ENCODE data around the gene KLF1. TPM values are rescaled to one million over a fixed set of nuclear protein-coding genes. Genes with fewer than 3 reads are reported as not detected.
A peak's percentile ranks its signal among the peaks of the same experiment; 100 is the strongest.
"Not testable (repeated sequence)": the region's sequence is repeated elsewhere in the genome, so short reads cannot be mapped to it uniquely, and the experiment has no call there.

Gene KLF1
- total RNA-seq, 1 experiment from 2014 or later, result not detected

DNA sequence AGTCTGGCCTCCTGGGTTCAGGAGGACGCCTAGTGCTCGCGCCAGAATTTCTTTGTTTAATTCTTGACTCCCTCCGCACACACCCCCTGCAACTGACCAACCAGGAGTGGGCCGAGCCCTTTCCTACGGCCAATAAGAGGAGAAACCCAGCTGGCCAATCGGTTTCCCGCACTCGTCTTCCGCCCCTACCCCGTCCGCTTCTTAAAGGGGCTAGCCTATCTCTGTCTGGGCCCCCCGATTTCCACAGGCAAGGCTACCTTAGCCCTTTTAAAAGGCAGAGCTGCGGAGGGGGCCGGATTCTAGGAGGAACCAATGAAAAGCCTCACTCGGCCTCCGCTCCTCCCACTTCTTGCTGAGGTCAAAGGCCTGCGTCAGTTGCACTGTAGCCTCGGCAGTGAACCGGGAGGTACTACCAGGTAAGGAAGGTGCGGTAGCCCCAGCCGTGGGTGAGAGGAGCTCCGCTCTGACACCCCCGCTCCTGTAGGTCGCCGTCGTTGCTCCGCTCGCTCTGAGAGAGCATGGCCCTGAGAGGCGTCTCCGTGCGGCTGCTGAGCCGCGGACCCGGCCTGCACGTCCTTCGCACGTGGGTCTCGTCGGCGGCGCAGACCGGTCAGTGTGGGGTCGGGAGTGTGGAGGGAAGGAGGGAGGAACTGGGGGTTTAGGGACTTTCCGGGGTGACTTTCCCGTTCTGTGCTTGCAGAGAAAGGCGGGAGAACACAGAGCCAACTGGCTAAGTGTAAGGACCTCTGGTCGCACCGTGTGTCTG is 4.0 kb upstream of the KLF1 start, which contains the start of gene GCDH:
GCDH (plus strand) TSS at position 374 of the 766 bp plus-strand sequence; CDS start at position 519, 145 bp downstream.
- peak; percentile 99 for DNase-seq (ENCODE audit: low read depth)

DNA sequence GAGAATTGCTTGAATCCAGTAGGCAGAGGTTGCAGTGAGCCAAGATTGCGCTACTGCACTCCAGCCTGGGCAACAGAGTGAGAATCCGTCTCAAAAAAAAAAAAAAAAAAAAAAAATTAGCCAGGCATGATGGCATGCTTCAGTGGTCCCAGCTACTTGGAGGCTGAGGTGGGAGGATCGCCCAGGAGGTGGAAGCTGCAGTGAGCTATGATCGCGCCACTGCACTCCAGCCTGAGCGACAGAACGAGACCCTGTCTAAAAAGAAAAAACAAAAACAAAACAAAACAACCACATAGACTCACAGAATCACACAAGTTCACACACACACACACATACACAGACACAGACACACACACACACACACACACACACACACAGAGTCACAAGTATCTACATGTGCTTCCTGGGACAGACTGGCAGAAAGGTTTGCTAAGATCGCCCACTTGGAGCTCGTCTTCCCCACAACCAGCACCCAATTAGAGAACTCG is 3.3 kb upstream of the KLF1 start:
- not testable (repeated sequence) for DNase-seq (ENCODE audit: low read depth)

DNA sequence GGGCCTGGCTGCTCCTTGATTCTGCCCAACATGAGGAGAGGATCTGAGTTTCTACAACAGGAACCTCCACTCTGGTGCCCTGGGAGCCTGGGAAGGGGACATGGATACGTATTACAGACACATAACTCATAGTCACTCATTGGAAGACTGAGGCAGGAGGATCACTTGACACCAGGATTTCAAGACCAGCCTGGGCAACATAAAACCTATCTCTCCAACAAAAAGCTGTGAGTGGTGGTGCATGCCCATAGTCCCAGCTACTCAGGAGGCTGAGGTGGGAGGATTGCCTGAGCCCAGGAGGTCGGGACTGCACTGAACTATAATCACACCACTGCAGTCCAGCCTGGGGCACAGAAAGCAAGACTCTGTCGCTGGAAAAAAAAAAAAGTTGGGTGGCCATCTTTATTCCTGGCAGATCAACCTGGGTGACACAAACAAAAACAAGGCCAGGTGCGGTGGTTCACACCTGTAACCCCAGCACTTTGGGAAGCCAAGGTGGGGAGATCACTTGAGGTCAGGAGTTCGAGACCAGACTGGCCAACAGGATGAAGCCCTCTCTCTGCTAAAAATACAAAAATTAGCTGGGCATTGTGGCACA is 1.1 kb upstream of the KLF1 start:
- DNase-seq (ENCODE audit: low read depth), result no peak

DNA sequence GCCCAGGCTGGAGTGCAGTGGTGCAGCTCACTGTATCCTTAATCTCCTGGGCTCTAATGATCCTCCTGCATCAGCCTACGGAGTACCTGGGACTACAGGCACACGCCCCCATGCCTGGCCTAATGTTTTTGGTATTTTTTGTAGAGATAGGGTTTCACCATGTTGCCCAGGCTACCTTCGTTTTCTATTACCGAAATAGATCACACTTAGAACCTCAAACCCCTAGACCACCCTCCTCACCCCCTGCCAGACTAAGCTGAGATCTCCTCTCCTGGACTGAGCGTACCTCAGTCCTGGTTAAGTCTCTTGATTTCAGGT is 391 bp downstream of the KLF1 start:
- DNase-seq (ENCODE audit: low read depth), result no peak

DNA sequence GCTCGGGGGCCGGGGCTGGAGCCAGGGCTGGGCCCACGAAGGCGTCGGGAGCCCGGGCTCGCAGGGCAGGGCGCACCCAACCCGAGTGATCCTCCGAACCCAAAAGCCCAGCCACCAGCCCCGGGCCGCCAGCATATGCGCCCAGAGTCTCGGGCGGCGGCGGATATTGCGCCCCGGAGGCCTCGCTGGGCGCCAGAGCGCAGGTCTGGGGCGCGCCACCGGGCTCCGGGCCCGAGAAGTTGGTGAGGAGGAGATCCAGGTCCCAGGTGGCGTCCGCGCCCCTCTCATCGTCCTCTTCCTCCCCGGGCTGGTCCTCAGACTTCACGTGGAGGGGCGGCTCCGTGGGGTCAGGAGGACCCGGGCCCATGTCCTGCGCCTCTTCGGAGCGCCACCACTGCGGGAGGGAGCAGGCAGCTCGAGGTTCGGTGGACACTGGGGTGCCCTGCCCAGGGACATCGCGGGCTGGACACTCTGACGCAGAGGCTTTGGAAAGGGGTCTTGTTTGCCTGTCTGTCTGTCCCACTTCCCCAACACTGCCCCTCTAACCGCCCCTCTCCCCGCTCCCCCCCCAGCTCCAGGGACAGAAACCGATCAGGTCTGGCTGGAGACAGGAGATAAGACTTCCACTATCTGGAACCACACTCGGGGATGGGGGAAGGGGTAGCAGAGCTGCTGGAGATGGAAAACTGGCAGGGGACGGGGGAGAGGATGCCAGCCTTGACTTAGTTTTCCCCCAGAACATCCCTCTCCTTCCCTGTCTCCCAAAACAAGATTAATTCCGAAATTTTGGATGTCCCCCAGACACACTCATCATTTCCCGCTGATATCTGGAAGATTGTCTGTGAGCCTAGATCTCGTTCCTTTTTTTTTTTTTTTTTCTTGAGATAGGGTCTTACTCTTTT is 1.0 kb downstream of the KLF1 start:
- DNase-seq (ENCODE audit: low read depth), result no peak

DNA sequence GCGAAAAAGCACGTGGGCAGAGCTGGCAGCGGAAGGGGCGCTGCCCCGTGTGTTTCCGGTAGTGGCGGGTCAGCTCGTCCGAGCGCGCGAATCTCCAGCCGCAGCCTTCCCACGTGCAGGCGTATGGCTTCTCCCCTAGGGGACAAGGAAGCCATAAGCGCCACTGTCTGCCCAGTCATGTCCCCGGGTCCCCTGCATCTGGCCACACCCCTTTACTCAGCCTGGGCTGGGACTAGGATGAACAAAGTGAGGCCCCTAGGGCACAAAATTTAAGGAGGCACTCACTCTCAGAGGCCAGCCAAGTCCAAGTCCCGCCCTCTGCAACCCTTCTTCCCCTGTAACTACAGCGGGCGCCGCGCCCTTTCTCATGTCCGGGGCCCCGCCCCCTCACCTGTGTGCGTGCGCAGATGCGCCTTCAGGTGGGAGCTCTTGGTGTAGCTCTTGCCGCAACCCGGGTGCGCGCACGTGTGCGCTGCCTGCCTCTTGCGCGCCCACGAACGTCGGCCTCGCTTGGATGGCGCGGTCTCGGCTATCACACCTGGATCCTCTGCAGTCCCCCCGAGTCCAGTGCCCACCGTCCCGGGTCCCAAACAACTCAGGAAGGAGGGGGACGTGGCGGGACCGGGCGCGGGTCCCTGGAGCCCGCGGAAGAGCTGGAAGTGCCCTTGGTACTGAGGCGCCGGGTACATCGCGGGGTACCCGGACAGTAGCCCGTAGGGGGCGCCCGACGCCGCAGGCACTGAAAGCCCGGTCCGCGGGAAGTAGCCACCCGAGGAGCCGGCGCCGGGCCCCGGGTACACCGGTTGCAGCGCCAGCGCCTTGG is 1.9 kb downstream of the KLF1 start:
- DNase-seq (ENCODE audit: low read depth), result peak; percentile 35

DNA sequence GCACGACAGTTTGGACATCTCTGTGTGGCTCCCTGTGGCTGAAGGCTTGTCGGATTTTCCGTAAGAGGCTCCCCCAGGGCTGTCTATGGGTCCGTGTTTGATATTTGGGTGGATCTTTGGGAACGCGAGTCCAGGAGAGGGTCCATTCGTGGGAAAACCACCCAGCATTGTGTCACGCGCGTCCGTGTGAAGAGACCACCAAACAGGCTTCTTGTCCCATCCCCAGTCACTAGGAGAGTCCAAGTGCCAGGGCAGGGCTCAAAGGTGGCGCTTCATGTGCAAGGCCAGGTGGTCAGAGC is 2.4 kb downstream of the KLF1 start:
- DNase-seq (ENCODE audit: low read depth), result no peak

DNA sequence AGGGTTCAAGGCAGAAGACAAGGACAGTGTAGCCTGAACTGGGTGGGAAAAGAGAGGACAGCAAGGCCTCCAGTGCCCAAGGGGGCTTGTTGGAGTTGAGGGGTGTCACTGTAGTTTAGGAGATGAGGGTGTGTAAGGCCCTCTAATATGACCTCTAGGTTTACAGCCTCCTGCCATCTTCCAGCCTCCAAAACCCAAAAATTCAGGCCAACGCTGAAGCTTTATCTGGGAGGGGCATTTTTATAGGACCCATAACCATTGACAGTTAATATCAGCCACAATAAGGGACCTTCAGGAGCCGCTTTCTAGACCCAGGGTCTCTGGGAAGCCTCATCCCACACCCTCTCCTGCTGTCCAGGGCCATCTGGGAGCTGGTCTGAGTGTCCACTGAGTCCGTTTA is 2.8 kb downstream of the KLF1 start:
- no peak for DNase-seq (ENCODE audit: low read depth)

DNA sequence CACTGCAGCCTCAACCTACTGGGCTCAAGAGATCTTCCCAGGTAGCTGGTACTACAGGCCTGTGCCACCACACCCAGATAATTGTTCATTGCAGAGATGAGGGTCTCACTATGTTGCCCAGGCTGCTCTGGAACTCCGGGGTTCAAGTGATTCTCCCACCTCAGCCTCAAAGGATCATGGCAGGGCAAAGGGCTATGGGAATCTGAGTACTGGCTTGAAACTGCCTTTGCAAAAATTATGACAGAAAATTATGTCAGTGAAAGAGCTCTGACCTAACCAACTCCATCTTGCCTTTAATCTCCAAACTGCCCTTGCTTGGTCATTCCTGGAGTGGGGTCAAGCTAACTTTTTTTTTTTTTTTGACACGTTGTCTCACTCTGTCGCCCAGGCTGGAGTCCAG is 4.4 kb downstream of the KLF1 start:
- no peak for DNase-seq (ENCODE audit: low read depth)

DNA sequence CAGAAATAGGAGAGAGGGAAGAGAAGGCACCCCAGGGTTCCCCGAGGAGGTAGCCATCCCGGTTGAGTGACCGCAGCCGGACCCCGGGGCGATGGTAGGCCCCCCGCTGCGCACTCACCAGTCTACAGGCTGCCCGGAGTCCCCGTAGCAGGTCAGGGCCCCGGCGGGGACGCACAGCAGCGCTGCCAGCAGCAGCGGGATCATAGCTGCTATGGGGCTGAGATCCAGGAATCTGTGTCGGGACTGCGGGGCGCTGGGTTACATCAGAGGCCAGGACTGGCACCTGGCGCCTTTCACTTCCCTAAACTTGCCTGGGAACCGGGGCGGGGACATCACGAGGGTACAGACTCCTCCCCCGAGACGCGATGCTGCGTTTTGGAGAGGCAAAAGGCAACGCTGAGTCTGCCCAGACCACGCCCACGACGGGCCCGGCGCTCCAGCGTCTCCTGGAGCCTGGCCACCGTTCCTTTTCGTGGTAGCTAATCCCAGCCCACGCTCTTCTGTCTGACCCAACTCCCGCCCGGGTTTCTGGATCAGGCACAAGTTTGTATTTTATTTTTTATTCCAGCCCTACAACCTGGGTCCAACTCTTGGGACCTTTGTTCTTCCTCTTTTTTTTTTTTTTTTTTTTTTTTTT is 5.7 kb downstream of the KLF1 start, which contains the start of gene DNASE2:
DNASE2 (minus strand) TSS at position 278 of the 637 bp plus-strand sequence; CDS start at position 204, 74 bp downstream.
- peak; percentile 95 for DNase-seq (ENCODE audit: low read depth)

DNA sequence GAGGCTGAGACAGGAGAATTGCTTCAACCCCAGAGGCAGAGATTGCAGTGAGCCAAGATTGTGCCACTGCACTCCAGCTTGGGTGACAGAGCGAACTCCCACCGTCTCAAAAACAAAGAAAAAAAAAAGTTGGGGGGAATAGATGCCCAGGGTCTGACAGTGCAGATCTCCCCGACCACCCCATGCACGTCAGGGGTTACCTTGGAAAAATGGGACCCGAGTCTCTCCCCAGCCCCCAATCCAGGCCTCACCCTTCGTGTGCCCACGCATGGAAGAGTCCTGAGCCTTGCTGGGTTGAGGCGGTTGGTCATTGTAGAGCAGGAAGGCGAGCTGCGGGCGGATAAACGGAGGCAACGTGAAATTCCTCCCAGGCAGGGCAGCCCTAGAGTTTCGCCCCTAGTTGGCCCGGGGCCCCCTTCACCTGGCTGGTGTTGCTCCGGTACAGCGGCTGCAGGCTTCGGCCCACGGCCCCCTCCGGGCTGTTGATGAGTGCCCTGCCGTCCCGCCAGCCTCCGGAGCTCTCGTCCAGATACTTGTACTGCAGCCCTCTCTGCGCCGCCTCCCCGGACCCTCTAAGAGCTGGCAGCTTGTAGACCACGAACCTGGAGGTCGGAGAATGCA is 6.3 kb downstream of the KLF1 start:
- peak; percentile 25 for DNase-seq (ENCODE audit: low read depth)

DNA sequence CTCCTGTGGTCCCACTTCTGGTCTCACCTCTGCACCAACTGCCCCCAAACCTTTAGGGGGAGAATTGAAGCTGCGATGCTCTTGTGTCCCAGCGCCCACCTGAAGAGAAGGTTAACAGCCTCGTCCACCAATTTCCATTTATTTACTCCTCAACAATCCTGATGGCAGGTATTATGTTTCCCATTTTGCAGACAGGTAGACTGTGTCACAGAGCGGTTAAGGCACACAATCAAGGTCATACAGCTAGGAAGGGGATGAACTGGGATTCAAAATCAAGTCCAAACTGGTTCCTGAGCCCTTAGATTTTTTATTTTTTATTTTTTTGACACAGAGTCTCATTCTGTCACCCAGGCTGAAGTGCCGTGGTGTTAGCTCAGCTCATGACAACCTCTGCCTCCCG is 11.9 kb downstream of the KLF1 start:
- DNase-seq (ENCODE audit: low read depth), result no peak

DNA sequence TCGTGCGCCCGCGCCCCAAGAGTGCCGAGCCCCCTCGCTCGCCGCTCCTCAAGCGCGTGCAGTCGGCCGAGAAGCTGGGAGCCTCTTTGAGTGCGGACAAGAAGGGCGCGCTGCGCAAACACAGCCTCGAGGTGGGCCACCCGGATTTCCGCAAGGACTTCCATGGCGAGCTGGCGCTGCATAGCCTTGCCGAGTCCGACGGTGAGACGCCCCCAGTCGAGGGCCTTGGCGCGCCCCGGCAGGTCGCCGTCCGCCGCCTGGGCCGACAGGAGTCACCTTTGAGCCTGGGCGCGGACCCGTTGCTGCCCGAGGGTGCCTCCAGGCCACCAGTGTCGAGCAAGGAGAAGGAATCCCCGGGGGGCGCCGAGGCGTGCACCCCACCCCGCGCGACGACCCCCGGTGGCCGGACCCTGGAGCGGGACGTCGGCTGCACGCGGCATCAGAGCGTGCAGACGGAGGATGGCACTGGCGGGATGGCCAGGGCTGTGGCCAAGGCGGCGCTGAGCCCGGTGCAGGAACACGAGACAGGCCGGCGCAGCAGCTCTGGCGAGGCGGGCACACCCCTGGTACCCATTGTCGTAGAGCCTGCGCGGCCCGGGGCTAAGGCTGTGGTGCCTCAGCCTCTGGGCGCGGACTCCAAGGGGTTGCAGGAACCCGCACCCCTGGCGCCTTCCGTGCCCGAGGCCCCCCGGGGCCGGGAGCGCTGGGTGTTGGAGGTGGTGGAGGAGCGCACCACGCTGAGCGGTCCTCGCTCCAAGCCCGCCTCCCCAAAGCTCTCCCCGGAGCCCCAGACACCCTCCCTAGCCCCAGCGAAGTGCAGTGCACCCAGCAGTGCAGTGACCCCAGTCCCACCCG is 12.9 kb downstream of the KLF1 start:
- no peak for DNase-seq (ENCODE audit: low read depth)

DNA sequence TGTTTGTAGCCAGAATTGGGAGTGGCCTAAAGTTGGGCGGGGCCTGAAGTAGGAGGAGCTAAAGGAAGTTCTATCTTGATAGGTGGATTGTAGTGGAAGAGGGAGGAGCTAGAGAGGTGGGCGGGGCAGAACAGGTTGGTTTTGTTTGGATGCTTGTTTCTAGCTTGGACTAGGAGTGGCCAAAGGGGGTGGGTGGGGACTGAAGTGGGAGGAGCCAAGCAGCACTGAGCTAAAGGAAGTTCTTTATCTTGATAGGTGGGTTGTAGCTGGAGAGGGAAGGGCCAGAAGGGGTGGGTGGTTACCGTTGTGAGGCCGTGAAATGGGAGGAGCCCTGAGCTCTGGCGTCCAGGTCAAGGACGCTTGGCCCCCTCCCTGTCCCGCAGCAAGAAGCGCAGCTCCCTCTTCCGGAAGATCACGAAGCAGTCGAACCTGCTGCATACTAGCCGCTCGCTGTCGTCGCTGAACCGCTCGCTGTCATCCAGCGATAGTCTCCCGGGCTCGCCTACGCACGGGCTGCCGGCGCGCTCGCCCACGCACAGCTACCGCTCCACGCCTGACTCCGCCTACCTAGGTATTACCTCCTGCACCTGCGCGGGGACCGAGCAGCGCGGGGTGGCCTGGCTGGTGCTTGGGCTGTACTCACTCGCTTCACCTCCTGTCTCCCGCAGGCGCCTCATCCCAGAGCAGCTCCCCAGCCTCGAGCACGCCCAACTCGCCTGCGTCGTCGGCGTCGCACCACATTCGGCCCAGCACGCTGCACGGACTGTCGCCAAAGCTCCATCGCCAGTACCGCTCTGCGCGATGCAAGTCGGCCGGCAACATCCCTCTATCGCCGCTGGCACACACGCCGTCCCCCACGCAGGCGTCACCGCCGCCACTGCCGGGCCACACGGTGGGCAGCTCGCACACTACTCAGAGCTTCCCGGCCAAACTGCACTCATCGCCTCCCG is 13.8 kb downstream of the KLF1 start:
- DNase-seq (ENCODE audit: low read depth), result peak; percentile 25

DNA sequence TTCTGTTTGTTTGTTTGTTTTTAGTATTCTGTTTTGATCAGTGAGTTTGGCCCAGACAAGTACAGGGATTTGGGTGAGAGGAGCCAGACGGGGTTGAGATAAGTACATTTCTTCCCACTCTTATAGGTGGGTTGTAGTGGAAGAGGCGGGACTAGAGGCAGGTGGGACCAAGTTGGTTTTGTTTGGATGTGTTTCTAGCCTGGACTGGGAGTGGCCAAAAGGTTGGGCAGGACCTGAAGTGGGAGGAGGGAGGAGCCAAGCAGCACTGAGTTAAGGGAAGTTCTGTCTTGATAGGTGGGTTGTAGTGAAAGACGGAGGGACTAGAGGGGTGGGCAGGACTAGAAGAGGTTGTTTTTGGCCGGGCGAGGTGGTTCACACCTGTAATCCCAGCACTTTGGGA is 14.7 kb downstream of the KLF1 start:
- DNase-seq (ENCODE audit: low read depth), result no peak

DNA sequence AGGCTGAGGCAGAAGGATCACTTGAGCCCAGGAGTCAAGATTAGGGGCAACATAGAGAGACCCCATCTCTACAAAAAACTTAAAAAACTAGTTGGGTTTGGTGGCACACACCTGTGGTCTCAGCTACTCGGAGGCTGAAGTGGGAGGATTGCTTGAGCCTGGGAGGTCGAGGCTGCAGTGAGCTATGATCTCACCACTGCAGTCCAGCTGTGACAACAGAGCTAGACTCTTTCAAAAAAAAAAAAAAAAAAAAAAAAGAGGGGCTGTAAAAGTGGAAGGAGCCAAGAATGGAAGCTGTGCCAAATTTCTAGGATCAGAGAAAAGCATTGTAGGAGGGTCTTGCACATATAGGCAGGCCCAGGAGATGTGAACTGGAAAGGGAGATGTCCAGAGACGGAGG is 15.3 kb downstream of the KLF1 start:
- DNase-seq (ENCODE audit: low read depth), result no peak

DNA sequence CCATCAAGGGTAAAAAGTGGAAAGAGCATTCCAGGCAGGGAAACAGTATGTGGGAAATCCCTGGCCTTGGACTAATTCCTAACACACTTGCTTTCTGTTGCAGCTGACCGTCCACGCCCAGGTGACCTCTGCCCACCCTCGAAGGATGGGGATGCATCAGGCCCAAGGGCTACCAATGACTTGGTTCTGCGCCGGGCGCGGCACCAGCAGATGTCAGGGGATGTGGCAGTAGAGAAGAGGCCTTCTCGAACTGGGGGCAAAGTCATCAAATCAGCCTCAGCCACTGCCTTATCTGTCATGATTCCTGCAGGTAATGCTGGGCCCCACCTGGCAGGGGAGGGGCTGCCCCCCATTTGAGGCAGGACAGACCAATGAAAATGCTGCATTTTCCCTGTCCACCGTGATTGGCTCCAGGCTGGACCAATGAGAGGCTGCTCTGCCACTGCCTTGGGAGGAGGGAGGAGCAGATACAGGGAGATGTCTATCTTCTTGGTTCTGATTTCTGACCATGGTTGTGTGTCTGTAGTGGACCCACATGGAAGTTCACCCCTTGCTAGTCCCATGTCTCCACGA is 18.4 kb downstream of the KLF1 start:
- DNase-seq (ENCODE audit: low read depth), result no peak
